NCI-H2107 treated with DMSO at 0.1 percent for 48 hours (cell line): Measurements from ENCODE around the gene MTIF3.
A peak's percentile ranks its signal among the peaks of the same experiment; 100 is the strongest.

Source experiments
- DNase-seq: peaks from one replicate; lab custom pipeline; 2025; ENCODE audit not compliant: unreplicated experiment; lab: John Stamatoyannopoulos, UW

The MTIF3 gene, protein sequence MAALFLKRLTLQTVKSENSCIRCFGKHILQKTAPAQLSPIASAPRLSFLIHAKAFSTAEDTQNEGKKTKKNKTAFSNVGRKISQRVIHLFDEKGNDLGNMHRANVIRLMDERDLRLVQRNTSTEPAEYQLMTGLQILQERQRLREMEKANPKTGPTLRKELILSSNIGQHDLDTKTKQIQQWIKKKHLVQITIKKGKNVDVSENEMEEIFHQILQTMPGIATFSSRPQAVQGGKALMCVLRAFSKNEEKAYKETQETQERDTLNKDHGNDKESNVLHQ

DNA sequence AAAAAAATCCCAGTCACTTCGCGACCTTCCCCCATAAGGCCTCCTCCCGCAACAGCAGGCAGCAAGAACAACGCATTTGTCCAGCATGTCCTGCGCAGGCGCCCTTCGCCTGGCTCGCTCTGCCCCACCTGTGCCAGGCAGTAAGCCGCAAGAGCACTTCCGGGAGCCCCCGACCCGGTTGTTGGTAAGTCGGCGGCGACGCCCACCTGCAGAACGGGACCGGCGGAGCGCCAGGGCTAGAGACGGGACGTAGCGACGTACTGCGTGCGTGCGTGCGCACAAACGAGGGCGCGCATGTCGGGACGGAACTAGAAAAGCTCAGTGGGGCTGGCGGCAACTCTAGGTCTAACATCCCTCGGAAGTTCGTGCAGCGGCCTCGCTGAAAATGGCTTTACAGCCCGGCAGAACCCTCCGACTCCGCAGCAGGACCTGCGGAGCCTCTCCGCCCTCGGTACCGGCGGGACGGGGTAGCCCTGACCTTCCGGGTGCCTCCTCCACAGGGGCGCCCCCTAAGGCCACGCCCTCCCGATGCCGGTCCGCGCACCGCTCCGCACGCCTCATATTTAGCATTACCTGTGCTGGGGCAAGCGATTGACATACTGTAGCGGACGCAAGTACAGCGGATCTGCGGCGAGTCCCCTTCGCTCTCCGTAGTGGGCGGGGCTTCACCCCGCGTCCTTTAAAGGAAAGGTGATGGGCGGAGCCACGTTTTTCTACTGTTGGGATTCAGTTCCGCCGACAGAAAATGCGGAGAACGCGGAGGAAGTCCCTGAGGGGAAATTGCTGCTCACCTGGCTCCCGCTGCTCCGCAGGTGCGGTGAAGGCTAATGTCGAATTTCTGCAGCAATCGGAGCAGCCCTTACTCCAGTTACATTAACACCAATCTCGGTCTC, at the start of gene MTIF3:
Gene MTIF3 (minus strand): TSS at position 629 of the 893 bp plus-strand sequence. CDS start 10,116 bp downstream, outside the sequence.
- peak; percentile 88 for DNase-seq

DNA sequence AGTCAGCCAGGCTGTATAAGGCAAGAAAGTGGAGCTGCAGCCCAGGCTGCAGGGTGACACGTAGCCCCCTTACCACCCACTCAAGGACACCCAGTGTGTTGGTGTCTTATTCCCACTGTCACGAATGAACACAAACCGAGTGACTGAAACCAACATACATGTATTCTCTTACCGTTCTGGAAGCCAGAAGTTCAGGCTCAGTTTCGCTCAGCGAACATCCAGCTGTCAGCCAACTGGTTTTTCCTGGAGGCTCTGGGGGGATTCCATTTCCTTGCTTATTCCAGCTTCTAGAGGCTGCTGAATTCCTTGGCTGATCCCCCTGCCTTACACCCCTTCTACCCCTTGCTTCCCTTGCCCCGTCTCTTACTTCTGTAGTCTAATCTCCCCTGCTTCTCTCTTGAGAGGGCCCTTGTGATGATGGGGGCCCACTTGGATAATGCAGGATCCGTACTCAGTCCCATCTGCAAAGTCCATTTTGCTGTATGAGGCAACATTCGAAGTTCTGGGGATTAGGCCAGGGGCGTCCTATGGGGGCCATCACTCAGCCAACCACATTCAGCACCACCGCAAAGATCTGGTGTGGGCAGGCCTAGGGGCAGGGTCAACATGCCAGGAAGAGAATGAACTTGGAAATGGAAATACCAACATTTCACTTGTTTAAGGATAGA, 47.3 kb upstream of the MTIF3 start:
- no peak for DNase-seq

DNA sequence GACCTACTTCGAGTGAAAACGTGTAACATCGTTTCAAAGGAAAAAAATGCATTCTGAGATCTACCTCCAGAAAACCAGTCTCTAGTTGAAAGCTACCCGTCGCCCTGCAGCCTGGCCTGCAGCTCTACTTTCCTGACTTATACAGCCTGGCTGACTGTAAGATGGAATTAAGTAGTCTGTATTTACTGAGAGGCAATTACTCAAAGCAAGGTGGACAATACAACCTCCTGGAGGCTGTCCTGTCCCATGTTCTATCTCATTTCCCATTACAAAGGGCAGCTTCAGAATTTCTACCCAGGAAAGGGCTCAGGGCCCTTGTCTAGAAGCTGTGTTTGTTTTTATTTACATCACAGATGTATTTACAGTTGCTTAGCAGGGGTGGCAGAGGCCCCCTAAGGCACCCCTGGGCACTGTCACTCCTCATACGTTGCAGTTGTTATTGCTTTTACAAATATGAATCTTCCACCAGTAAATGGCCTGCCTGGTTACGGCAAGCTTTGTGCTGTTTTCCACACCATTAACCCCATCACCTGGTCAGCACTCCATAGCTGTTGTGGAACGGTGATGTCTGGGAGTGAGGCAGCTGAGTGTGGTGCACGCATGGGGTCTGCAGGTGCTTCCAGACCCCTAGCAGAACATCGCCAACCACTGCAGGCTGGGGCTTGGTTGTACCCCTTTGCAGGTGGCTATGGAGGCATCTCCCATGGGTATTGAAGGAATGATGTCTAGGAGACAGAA, 46.3 kb upstream of the MTIF3 start:
- no peak for DNase-seq

DNA sequence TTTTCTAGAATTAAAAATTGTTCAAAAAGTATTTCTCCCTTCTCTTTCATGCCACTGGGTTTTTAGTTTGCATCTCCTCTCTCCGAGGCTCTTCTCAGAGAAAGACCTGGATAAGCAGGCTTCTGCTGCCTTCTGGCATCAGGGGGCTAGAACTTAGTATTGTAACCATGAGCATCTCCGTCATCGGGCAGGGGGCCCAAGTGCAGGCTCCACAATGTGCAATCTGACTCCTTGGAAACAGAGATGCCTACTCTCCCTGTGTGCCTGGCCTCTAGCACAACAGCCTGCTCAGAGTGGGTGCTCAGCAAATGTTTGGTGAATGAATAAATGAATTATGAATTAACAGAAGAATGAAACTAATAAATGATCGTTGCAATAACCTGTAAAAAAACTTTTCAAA, 45.6 kb upstream of the MTIF3 start:
- no peak for DNase-seq

DNA sequence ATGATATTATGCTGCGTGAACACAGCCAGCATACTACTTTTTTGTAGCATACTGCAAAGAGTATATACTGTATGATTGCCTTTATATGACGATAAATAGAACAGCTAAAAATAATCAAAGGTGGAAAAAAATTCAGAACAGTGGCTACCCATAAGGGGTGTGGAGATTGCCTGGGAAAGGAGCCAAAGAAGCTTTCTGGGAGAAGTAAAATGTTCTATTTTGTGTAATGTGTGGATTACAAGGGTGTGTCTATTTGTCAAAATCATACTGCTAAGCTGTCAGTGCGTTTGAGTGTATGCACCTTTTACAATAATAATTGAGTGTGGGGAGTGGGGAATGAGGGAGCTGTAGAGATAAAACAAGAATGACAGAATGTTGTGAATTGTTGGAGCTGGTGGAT, 45.2 kb upstream of the MTIF3 start:
- no peak for DNase-seq

DNA sequence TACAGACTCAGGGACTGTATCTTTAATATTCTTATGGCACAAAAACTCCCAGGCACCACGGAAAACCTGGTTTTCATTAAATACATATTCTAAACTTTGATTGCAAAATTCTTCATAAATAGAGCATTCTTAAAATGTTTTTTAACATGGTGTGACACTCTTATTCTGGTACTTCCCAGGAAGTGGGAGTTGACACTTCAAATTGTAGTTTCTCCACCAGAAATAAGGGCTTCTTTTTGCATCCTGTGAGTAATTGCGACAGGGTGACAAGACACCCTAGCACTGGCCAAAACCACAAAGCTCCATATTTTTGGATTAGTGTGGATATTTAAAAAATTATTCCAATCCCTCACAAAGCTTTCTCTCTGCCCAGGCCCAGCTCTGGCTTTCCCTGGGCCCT, 43.6 kb upstream of the MTIF3 start:
- no peak for DNase-seq

DNA sequence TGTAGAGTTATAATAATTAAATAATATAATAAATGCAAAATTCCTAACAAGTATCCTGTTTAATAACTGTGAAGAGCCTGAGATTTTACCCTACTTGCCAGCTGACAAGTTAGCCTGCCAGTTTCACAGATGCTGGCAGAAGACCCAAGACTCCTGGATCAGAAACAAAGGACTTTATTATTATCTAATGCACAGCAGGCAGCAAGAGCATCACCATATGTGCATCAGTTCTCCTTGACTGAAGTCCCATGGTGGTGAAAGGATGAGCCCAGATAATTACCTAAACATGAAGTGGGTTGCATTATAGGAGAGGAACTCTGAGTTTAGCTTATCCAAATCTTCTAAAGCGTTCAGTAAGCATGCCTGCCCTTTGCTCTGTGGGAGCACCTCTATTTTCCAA, 39.1 kb upstream of the MTIF3 start:
- no peak for DNase-seq

DNA sequence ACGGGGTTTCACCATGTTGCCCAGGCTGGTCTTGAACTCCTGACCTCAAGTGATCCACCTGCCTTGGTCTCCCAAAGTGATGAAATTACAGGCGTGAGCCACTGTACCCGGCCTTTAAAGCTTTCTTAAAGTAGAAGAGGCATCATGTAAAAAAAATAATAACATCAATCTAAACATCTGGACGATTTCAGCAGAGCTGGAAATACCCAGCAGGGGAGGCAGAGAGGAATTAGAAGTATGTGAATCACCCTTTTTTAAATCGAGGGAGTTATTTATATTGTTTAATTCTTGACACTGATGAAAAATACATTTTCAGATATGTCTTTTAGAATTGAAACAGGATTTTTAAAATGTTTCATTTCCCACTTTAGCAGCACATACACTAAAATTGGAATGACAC, 37.4 kb upstream of the MTIF3 start:
- DNase-seq = no peak

DNA sequence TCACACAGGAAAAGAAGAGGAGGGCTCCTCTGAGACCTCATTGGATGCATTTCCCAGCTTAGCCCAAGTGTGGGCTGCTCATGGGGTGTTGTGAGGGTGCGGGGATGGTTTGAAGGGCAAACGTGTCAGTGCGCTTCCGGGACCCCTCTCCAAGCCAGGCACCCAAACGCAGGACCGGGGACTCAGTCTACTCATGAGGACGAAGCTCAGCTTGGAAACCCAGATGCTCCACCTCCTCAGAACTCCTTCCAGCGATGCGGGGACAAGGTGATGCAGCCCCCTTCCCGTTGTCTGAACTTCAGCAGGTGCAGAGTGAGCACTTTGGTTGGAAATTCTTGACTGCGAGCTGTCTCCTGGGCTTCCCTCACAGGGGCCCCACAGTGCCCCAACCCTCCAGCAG, 33.1 kb upstream of the MTIF3 start:
- DNase-seq = no peak

DNA sequence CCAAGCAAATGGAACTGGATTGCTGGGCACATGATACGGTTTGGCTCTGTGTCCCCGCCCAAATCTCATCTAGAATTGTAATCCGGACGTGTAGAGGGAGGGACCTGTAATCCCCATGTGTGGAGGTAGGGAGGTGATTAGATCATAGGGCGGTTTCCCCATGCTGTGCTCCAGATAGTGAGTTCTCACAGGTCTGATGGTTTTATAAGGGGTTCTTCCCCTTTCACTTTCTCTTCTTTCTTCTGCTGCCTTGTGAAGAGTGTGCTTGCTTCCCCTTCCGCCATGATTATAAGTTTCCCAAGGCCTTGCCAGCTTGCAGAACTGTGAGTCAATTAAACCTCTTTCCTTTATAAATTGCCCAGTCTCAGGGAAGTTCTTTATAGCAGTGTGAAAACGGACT, 32.6 kb upstream of the MTIF3 start:
- DNase-seq = no peak

DNA sequence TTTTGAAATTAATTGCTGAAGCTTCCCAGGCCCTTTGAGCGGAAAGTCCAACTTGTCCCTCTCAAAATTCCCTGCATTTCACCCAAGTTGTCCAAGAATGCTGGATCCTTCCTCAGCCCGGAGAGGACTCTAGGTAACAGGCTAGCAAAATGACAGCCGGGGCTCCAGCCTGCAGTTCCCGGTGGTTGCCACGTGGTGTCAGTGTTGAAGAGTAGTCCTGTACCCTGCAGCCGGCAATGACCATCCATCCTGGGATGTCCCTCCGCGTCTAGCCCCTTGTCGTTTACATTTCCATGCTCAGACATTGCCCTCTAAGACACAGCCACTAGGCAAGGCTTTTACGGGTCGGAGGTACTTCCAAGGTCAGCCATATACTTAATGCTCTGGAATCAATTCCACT, 31.4 kb upstream of the MTIF3 start:
- no peak for DNase-seq

DNA sequence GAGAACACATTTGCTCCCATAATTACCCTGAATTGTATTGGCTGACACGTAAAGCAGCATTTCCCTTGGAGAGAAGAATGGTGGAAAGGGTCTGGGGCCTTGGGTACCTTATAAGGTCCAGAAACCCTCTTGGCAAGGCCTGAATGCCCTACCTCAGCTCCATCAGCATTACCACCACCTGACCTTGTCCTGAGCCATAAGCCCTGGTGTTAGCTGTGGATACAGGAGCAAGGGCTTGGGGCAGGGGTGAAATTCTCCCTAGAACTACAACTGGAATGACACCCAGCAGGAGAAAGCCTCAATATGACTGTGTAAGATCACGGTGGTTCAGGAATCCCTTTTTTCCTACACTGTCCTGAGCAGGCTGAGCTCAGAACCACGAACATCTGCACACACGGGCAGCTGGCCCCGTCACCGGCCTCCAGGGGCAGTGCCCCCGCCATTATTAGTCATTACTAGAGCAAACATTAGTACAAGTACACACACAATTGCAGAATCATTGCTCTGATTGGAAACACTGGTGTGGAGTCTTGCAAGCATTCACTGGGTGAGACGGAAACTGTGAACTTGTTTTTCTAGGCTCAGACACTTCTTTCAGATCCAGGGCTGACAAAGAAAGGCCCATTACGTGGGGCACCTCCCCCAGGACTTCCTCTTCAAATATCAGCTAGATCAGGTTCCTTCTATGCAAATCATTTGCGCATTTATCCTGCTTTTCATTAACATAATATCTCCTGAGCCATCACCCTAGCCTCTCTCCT, 26.8 kb upstream of the MTIF3 start:
- no peak for DNase-seq

DNA sequence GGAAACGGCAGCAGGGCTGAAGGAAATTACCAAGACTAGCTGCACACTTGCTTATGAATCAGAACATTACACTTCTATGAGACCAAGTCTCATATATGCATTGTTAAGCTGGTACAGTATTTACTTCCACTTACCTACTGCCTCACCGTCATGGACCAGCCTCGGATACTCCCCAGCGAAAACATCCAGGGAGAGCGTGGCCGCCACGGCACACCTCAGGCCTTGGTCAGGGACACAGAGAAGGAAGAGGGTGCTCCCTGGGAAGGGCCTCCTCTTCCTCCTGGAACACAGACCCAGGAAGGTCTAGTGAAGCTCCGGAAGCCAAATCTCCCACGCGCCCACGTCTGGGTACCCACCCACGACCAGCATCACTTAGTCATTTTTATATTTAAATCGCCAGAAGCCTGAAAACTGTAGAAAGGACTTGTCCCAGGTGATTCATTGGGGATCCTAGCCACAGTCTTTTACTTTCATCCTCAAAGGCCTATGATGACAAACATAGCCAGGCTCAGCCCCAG, 24.4 kb upstream of the MTIF3 start:
- no peak for DNase-seq

DNA sequence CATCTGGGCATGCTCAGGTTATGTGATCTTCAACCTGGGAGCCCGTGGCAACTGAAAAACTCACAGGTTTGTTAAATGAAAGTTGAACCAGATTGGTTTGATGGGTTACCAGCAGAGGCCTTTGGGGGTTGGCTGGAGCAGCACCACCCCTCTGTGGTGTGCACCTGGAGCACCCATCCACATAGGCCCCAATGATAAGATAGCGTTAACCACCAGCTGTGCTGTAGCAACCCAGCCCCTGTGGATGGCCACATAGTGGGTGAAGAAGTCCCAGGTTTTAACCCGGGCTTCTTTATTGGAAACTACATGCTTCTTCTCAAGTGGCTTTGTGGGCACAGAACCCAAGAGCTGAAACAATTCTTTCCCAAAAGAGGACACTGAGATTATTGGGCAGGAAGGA, 22.6 kb upstream of the MTIF3 start:
- no peak for DNase-seq

DNA sequence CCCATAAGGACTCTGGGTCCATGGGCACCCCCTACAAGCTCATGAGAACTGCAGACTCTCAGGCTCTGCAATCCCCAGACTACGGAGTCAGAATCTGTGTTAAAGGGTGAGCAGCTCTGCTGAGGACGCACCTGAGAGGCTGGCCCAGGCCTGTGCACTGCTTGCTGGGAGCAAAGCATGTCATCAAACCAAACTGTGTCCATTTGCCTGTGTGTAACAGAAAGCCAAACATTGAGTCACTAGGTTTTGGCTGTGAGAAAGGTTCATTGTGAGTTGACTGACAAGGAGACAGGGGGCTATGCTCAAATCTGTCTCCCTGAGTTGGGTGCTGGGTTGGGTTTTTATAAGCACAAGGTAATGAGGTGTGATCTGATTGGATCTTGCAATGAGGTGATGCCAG, 22.1 kb upstream of the MTIF3 start:
- DNase-seq = no peak

DNA sequence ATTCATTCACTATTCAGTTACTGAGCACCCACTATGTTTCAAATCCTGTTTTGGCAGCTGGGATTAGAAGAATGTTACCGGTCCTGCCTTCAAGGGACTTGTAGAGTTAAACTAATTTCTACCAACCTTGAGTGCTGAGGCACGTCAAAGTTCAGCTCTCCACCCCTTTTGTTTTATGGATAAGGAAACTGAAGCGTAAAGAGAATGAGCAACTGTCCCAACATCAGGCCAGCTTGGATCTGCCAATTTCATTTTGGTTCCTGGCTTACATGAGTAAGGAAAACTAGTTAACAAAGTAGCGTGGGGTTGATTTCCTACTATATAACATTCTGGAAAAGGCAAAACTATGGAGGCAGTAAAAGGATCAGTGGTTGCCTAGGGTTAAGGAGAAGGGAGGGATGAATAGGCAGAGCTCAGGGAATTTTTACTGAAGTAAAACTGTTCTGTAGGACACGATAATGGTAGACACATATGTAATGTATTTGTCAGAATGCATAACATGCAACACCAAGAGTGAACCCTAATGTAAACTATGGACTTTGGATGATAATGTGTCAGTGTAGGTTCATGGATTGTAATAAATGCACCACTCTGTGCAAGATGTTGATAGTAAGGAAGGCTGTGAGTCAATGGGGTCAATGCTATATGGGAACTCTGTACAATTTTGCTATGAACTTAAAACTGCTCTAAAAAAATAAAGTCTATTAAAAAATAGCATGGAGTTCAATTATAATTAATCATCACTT, 19.9 kb upstream of the MTIF3 start:
- no peak for DNase-seq

DNA sequence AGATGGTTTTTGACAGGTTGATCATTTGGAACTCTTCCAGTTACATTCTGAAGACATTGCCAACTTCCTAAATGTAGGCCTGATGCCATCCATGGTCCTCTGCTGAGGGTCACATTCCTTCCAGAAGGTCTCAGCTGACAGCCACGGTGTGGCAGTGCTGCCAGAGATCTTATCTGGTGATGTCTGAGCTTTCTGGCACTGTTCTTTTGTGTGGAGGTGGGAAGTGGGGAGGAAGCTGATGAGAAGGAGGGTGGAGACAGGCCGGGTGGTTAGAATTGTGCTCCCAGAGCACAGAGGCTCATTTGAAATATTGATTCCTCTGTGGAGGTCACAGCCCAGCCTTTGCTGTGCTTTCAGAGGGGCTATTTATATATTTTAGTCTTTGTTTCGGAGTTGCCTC, 16.1 kb upstream of the MTIF3 start:
- no peak for DNase-seq

DNA sequence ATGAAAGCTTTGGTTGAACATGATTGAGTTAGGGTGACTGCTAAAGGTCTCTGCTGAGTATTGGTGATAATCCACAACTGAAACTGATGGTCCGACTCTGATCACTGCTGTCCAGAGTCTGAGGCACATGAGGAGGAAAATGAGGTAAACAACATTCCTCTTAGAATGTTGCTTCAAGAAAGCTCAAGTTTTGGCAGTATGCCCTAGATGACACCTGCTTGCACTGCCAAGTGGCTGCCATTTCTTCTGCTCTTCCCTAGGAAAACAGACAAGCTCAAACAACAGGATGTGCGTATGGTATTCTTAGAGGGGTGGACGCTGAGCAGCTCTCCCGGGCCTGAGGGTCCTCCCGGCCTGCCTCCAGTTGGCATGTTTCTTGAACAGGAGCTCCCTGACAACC, 15.2 kb upstream of the MTIF3 start:
- DNase-seq = no peak

DNA sequence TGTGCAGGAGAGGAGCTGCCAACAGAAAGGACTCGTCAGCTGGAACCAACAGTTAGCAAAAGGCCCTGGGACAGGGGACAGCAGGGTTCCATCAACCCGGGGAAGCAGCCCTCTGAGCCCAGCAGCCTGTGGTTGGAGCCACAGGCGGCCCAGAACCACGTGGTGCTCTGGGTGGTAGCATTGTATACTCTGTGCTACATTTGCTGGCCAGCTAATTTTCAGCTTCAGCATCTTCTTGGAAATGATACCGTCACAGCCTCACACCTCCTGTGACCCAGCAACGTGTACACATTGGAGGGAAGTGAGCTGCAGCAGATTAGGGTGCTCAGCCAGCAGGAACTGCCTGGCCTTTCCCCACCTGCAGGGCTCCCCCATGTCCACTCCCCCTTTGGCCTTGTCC, 13.1 kb upstream of the MTIF3 start:
- no peak for DNase-seq
